ENCODE results near the gene GPR119. TPM values are rescaled to one million over a fixed set of nuclear protein-coding genes. Genes with fewer than 3 reads are reported as not detected.

Gene GPR119
- not detected in 2 replicates for total RNA-seq

GRCh38 chrX:130385520-130385919, at the start of gene GPR119:
TSS of gene GPR119 (minus strand) at chrX:130385674. CDS start at chrX:130385447, 227 bp downstream.

DNA sequence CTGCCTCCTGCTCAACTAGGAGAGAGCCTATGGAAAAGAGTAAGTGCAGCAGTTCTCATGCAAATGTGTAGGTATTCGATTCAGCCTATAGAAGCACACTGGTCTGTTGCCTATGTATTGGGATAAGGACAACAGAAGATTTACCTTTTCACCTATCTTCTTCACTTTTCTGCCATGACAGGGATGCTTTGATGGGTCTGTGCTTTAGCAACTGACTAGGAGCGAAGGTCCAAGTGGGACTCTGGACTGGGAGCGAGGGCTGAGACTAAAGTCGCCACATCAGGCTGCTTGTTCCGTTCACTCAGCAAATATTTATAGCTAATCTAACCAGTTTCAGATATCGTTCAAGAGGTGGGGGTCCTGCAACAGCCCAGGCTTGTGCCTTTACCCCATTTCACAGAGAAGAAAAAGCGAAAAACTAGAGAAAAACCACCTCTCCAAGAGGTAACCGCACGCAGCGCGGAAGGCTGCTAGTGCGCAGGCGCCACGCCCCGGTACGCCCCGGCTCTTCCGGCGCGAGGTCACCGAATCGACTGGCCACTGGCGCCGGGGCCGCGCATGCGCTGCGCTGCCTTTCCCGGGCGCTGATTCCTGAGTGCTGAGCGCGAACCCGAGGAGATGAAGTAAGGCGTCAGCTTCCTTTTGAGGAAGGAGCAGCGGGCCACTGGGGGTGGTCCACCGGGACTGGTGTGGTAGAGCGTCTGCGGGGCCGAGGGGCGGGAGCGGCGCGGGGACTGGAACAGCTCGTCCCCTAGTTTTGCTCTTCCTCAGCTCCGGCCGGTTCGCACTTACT, 16.1 kb upstream of the GPR119 start, which contains the start of gene RBMX2:
Gene RBMX2, plus strand, starts transcription at position 573 of the 793 bp plus-strand sequence. Its CDS starts 46 bp downstream, at position 619.

DNA sequence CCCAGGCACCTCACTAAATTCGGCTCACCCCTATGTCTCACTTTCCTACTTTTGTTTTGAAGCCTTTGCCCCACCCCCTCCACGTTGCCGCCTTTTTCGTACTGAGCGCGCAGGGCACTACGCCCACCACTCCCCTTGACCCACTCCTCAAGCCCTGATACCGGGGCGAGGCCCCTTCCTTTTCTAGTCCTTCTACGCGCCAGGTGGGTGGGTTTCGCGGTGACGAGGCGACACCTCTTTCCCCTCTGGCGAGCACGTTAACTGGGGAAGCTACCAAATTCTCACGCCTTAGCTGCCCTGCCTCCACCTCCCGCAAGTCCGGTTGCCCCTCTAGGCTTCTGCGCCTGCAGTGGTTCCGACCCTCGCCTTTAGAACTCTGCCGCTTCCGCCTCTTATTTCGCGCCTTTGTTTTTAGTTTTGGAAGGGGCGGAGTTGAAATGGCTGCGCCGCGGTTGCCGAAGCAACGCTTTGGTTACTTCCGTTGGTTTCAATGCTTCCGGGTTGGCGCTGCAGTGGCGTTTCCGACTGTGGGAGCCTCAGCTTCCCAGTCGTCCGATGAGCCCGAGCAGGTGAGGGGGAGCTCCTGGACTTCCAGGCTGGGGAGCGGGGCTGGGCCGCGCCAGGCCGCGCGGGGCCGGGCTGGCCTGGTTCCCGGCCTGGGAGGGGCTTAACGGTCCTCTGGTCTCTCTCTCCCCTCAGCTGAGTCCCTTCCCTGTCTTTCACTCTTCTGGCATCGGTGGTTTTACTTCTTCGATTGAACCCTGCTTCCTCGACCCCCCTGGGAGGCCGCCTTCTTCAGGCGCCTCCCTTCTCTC, 45.9 kb downstream of the GPR119 start, which contains the start of gene SLC25A14:
Gene SLC25A14, plus strand, starts transcription at position 512 of the 815 bp plus-strand sequence. CDS start 360 bp downstream, outside the sequence.

Other genes with a start within 250 kb of the GPR119 start
- gene AIFM1, start 219.8 kb downstream of the GPR119 start, total RNA-seq = 24.9 and 26.1 TPM in 2 replicates
- gene RAB33A, start 213.7 kb downstream of the GPR119 start, total RNA-seq = 0.27 and 0.43 TPM in 2 replicates
- gene ZNF280C, start 116.8 kb downstream of the GPR119 start, total RNA-seq = 9.7 and 12.1 TPM in 2 replicates
- gene SLC25A14, start 45.8 kb downstream of the GPR119 start, total RNA-seq = 11.3 and 16.4 TPM in 2 replicates
- 23.8 and 26.6 TPM in 2 replicates for gene RBMX2, start 16.3 kb upstream of the GPR119 start, total RNA-seq